Measurements from ENCODE around the gene NAP1L4. TPM values are rescaled to one million over a fixed set of nuclear protein-coding genes. Genes with fewer than 3 reads are reported as not detected.

NAP1L4 gene
- total and polyA plus RNA-seq, 9 donors = 54.4 to 136 (median 102) TPM

GRCh38 chr11:2901854-2902783 lies 90.0 kb downstream of the NAP1L4 start:
- no peaks in the 10 kb centered on the region for H3K36me3 ChIP-seq
- H3K4me1 ChIP-seq (ENCODE audit: insufficient read depth) = peaks cover 8% of the 10 kb centered on the region
- peak; percentile 93 to 96 (median 95) for DNase-seq
- intact Hi-C loops (cut with DNase I) = no loop called here
- H3K4me3 ChIP-seq = peak overlapping the region; percentile 54
- H3K9me3 ChIP-seq = no peaks in the 10 kb centered on the region
- 3 to 6% (median 4%) methylated on average over 53 to 58 of the region's 58 CpGs for WGBS, 3 donors
- peak overlapping the region; percentile 71 to 74 for H3K27ac ChIP-seq
- TF ChIP-seq EP300 (IDR thresholded peaks at IDR 0.05) (peak; percentile 31), CTCF (IDR thresholded peaks at IDR 0.05) (no peak), POLR2A (IDR thresholded peaks at IDR 0.05) (peak; percentile 19)
- no peaks in the 10 kb centered on the region for H3K27me3 ChIP-seq

- WGBS, 3 donors = 81 to 85% (median 81%) methylated on average over 16 of the region's 16 CpGs
- peak in 2 of 5 donors; percentile 19 to 47 for DNase-seq
- intact Hi-C loops (cut with DNase I) = no loop called here
Observed at GRCh38 chr11:2901196-2901796, 90.8 kb downstream of the NAP1L4 start.

GRCh38 chr11:2899080-2899783 lies 92.9 kb downstream of the NAP1L4 start:
- Histone ChIP-seq H3K9me3 (no peaks in the 10 kb centered on the region), H3K36me3 (no peaks in the 10 kb centered on the region), H3K4me3 (no peak overlapping the region), H3K4me1 (ENCODE audit: insufficient read depth) (peaks cover 8% of the 10 kb centered on the region), H3K27me3 (no peaks in the 10 kb centered on the region), H3K27ac (no peak overlapping the region)
- no peak for DNase-seq
- 76 to 81% (median 78%) methylated on average over 13 of the region's 13 CpGs for WGBS, 3 donors
- intact Hi-C loops (cut with DNase I) = loop anchor here in 2 of 4 donors (10.0 kb wide), 2 partner anchors 474 to 494 kb away; partner anchors contain the start of gene TSSC4 (in 1 of the 2)
- TF ChIP-seq EP300 (IDR thresholded peaks at IDR 0.05) (no peak), POLR2A (IDR thresholded peaks at IDR 0.05) (no peak), CTCF (IDR thresholded peaks at IDR 0.05) (no peak)

More at GRCh38 chr11:2901196-2901796, 90.8 kb downstream of the NAP1L4 start:
- no peaks in the 10 kb centered on the region for H3K27me3 ChIP-seq
- H3K36me3 ChIP-seq = no peaks in the 10 kb centered on the region
- peak overlapping the region; percentile 54 for H3K4me3 ChIP-seq
- no peaks in the 10 kb centered on the region for H3K9me3 ChIP-seq
- H3K4me1 ChIP-seq (ENCODE audit: insufficient read depth) = peaks cover 8% of the 10 kb centered on the region
- peak overlapping the region; percentile 71 to 74 for H3K27ac ChIP-seq
- TF ChIP-seq POLR2A (IDR thresholded peaks at IDR 0.05) (no peak), EP300 (IDR thresholded peaks at IDR 0.05) (no peak), CTCF (IDR thresholded peaks at IDR 0.05) (no peak)
